Measurements from ENCODE around the gene C4BPA.

The C4BPA gene

GRCh38 chr1:207076181-207076955 lies 27.7 kb upstream of the C4BPA start:
- peaks cover 0 to under 1% (median 0%) of the 10 kb centered on the region in 5 donors for H3K9me3 ChIP-seq (ENCODE audit: control insufficient read depth in 5 of 5, low read length in 5 of 5)
- H3K4me3 ChIP-seq (ENCODE audit: low read depth in 1 of 5, low read length in 5 of 5): no peak overlapping the region
- no peak overlapping the region for H3K9ac ChIP-seq (ENCODE audit: low read length in 5 of 5)
- peaks cover 0 to 1% (median 0%) of the 10 kb centered on the region in 5 donors for H3K27me3 ChIP-seq (ENCODE audit: control insufficient read depth in 5 of 5, insufficient read depth in 4 of 5, low read length in 5 of 5)
- peaks cover 5 to 34% (median 19%) of the 10 kb centered on the region in 5 donors for H3K36me3 ChIP-seq (ENCODE audit: control insufficient read depth in 5 of 5, insufficient read depth in 5 of 5, low read length in 5 of 5)
- H3K27ac ChIP-seq (ENCODE audit: low read depth, low read length): no peak overlapping the region
- peaks cover 0 to 1% (median 0%) of the 10 kb centered on the region in 5 donors for H3K4me1 ChIP-seq (ENCODE audit: control insufficient read depth in 5 of 5, insufficient read depth in 5 of 5, low read length in 5 of 5)

- Histone ChIP-seq H3K9me3 (ENCODE audit: control insufficient read depth in 5 of 5, low read length in 5 of 5) (no peaks in the 10 kb centered on the region), H3K27me3 (ENCODE audit: control insufficient read depth in 5 of 5, insufficient read depth in 4 of 5, low read length in 5 of 5) (no peaks in the 10 kb centered on the region), H3K9ac (ENCODE audit: low read length in 5 of 5) (no peak overlapping the region), H3K4me1 (ENCODE audit: control insufficient read depth in 5 of 5, insufficient read depth in 5 of 5, low read length in 5 of 5) (no peaks in the 10 kb centered on the region), H3K27ac (ENCODE audit: low read depth, low read length) (no peak overlapping the region), H3K4me3 (ENCODE audit: low read depth in 1 of 5, low read length in 5 of 5) (no peak overlapping the region), H3K36me3 (ENCODE audit: control insufficient read depth in 5 of 5, insufficient read depth in 5 of 5, low read length in 5 of 5) (peaks cover 5 to 28% (median 13%) of the 10 kb centered on the region in 5 donors)
These were observed 27.0 kb upstream of the C4BPA start for GRCh38 chr1:207077012-207077411.

GRCh38 chr1:207077470-207078377 lies 26.3 kb upstream of the C4BPA start:
- H3K4me1 ChIP-seq (ENCODE audit: control insufficient read depth in 5 of 5, insufficient read depth in 5 of 5, low read length in 5 of 5): no peaks in the 10 kb centered on the region
- no peak overlapping the region for H3K4me3 ChIP-seq (ENCODE audit: low read depth in 1 of 5, low read length in 5 of 5)
- no peaks in the 10 kb centered on the region for H3K27me3 ChIP-seq (ENCODE audit: control insufficient read depth in 5 of 5, insufficient read depth in 4 of 5, low read length in 5 of 5)
- H3K9ac ChIP-seq (ENCODE audit: low read length in 5 of 5): no peak overlapping the region
- no peaks in the 10 kb centered on the region for H3K9me3 ChIP-seq (ENCODE audit: control insufficient read depth in 5 of 5, low read length in 5 of 5)
- H3K27ac ChIP-seq (ENCODE audit: low read depth, low read length): no peak overlapping the region
- peaks cover 4 to 21% (median 7%) of the 10 kb centered on the region in 5 donors for H3K36me3 ChIP-seq (ENCODE audit: control insufficient read depth in 5 of 5, insufficient read depth in 5 of 5, low read length in 5 of 5)

- H3K9me3 ChIP-seq (ENCODE audit: control insufficient read depth in 5 of 5, low read length in 5 of 5): no peaks in the 10 kb centered on the region
- H3K4me1 ChIP-seq (ENCODE audit: control insufficient read depth in 5 of 5, insufficient read depth in 5 of 5, low read length in 5 of 5): no peaks in the 10 kb centered on the region
- H3K27ac ChIP-seq (ENCODE audit: low read depth, low read length): no peak overlapping the region
- H3K36me3 ChIP-seq (ENCODE audit: control insufficient read depth in 5 of 5, insufficient read depth in 5 of 5, low read length in 5 of 5): peaks cover 2 to 19% (median 5%) of the 10 kb centered on the region in 5 donors
- no peak overlapping the region for H3K9ac ChIP-seq (ENCODE audit: low read length in 5 of 5)
- no peaks in the 10 kb centered on the region for H3K27me3 ChIP-seq (ENCODE audit: control insufficient read depth in 5 of 5, insufficient read depth in 4 of 5, low read length in 5 of 5)
- H3K4me3 ChIP-seq (ENCODE audit: low read depth in 1 of 5, low read length in 5 of 5): no peak overlapping the region
These were observed 25.4 kb upstream of the C4BPA start for GRCh38 chr1:207078578-207079132.

- Histone ChIP-seq H3K9me3 (ENCODE audit: control insufficient read depth in 5 of 5, low read length in 5 of 5) (no peaks in the 10 kb centered on the region), H3K4me3 (ENCODE audit: low read depth in 1 of 5, low read length in 5 of 5) (no peak overlapping the region), H3K36me3 (ENCODE audit: control insufficient read depth in 5 of 5, insufficient read depth in 5 of 5, low read length in 5 of 5) (peaks cover 2 to 17% (median 5%) of the 10 kb centered on the region in 5 donors), H3K27me3 (ENCODE audit: control insufficient read depth in 5 of 5, insufficient read depth in 4 of 5, low read length in 5 of 5) (no peaks in the 10 kb centered on the region), H3K9ac (ENCODE audit: low read length in 5 of 5) (no peak overlapping the region), H3K27ac (ENCODE audit: low read depth, low read length) (no peak overlapping the region), H3K4me1 (ENCODE audit: control insufficient read depth in 5 of 5, insufficient read depth in 5 of 5, low read length in 5 of 5) (no peaks in the 10 kb centered on the region)
These were observed 24.3 kb upstream of the C4BPA start for GRCh38 chr1:207079706-207080241.

- Histone ChIP-seq H3K4me1 (ENCODE audit: control insufficient read depth in 5 of 5, insufficient read depth in 5 of 5, low read length in 5 of 5) (no peaks in the 10 kb centered on the region), H3K27ac (ENCODE audit: low read depth, low read length) (no peak overlapping the region), H3K27me3 (ENCODE audit: control insufficient read depth in 5 of 5, insufficient read depth in 4 of 5, low read length in 5 of 5) (no peaks in the 10 kb centered on the region), H3K4me3 (ENCODE audit: low read depth in 1 of 5, low read length in 5 of 5) (no peak overlapping the region), H3K36me3 (ENCODE audit: control insufficient read depth in 5 of 5, insufficient read depth in 5 of 5, low read length in 5 of 5) (peaks cover 2 to 10% (median 5%) of the 10 kb centered on the region in 5 donors), H3K9me3 (ENCODE audit: control insufficient read depth in 5 of 5, low read length in 5 of 5) (no peaks in the 10 kb centered on the region), H3K9ac (ENCODE audit: low read length in 5 of 5) (no peak overlapping the region)
These were observed 22.9 kb upstream of the C4BPA start for GRCh38 chr1:207081088-207081487.

- H3K9me3 ChIP-seq (ENCODE audit: control insufficient read depth in 5 of 5, low read length in 5 of 5): no peaks in the 10 kb centered on the region
- H3K36me3 ChIP-seq (ENCODE audit: control insufficient read depth in 5 of 5, insufficient read depth in 5 of 5, low read length in 5 of 5): peaks cover 2 to 10% (median 5%) of the 10 kb centered on the region in 5 donors
- H3K9ac ChIP-seq (ENCODE audit: low read length in 5 of 5): no peak overlapping the region
- no peak overlapping the region for H3K4me3 ChIP-seq (ENCODE audit: low read depth in 1 of 5, low read length in 5 of 5)
- no peaks in the 10 kb centered on the region for H3K27me3 ChIP-seq (ENCODE audit: control insufficient read depth in 5 of 5, insufficient read depth in 4 of 5, low read length in 5 of 5)
- no peak overlapping the region for H3K27ac ChIP-seq (ENCODE audit: low read depth, low read length)
- H3K4me1 ChIP-seq (ENCODE audit: control insufficient read depth in 5 of 5, insufficient read depth in 5 of 5, low read length in 5 of 5): no peaks in the 10 kb centered on the region
These were observed 22.2 kb upstream of the C4BPA start for GRCh38 chr1:207081806-207082205.

- Histone ChIP-seq H3K4me3 (ENCODE audit: low read depth in 1 of 5, low read length in 5 of 5) (no peak overlapping the region), H3K27ac (ENCODE audit: low read depth, low read length) (no peak overlapping the region), H3K4me1 (ENCODE audit: control insufficient read depth in 5 of 5, insufficient read depth in 5 of 5, low read length in 5 of 5) (no peaks in the 10 kb centered on the region), H3K9me3 (ENCODE audit: control insufficient read depth in 5 of 5, low read length in 5 of 5) (no peaks in the 10 kb centered on the region), H3K9ac (ENCODE audit: low read length in 5 of 5) (no peak overlapping the region), H3K27me3 (ENCODE audit: control insufficient read depth in 5 of 5, insufficient read depth in 4 of 5, low read length in 5 of 5) (no peaks in the 10 kb centered on the region), H3K36me3 (ENCODE audit: control insufficient read depth in 5 of 5, insufficient read depth in 5 of 5, low read length in 5 of 5) (peaks cover 2 to 7% (median 3%) of the 10 kb centered on the region in 5 donors)
These were observed 19.8 kb upstream of the C4BPA start for GRCh38 chr1:207084232-207084631.

- Histone ChIP-seq H3K27ac (ENCODE audit: low read depth, low read length) (no peak overlapping the region), H3K4me1 (ENCODE audit: control insufficient read depth in 5 of 5, insufficient read depth in 5 of 5, low read length in 5 of 5) (no peaks in the 10 kb centered on the region), H3K9ac (ENCODE audit: low read length in 5 of 5) (no peak overlapping the region), H3K27me3 (ENCODE audit: control insufficient read depth in 5 of 5, insufficient read depth in 4 of 5, low read length in 5 of 5) (no peaks in the 10 kb centered on the region), H3K4me3 (ENCODE audit: low read depth in 1 of 5, low read length in 5 of 5) (no peak overlapping the region), H3K9me3 (ENCODE audit: control insufficient read depth in 5 of 5, low read length in 5 of 5) (no peaks in the 10 kb centered on the region), H3K36me3 (ENCODE audit: control insufficient read depth in 5 of 5, insufficient read depth in 5 of 5, low read length in 5 of 5) (peaks cover 0 to 2% (median 0%) of the 10 kb centered on the region in 5 donors)
These were observed 19.3 kb upstream of the C4BPA start for GRCh38 chr1:207084701-207085180.
